ENCODE results near the gene C16orf87.

GRCh38 chr16:46785076-46785845, 45.7 kb downstream of the C16orf87 start:
- TF ChIP-seq EZH2 (IDR thresholded peaks at IDR 0.05), result no peak
- no peak for TF ChIP-seq CTCF (IDR thresholded peaks at IDR 0.05 in 2 of 3, conservative IDR thresholded peaks at IDR 0.05 in 1 of 3; ENCODE audit: borderline replicate concordance in 1 of 3, insufficient read depth in 1 of 3, low read depth in 2 of 3, low read length in 2 of 3)
- no peak for TF ChIP-seq JUND (IDR thresholded peaks at IDR 0.05)
- no peak for TF ChIP-seq POLR2A (IDR thresholded peaks at IDR 0.05; ENCODE audit: borderline replicate concordance, extremely low read depth, insufficient read depth, insufficient read length)

Measured in HCT116 (cell line).